Peyer's patch (tissue), 4 donors: Measurements from ENCODE around the gene CNTNAP2. TPM values are rescaled to one million over a fixed set of nuclear protein-coding genes. Genes with fewer than 3 reads are reported as not detected.

Experiments used
- DNase-seq, 3 donors: peaks; one replicate each; pipeline ENCODE4 v3.0.0-alpha.2; 2017 to 2019
- H3K27ac ChIP-seq, 4 donors: fragments of 200-600 bp; sonication (generic); one replicate each; pipeline ENCODE4 v1.5.1; 2016 to 2019
- H3K27me3 ChIP-seq, 2 donors: fragments of 200-600 bp; sonication (generic); one replicate each; pipeline ENCODE4 v1.5.1; 2019
- H3K36me3 ChIP-seq, 3 donors: fragments of 200-600 bp; sonication (generic); one replicate each; pipeline ENCODE4 v1.5.1; 2016 to 2019
- H3K4me1 ChIP-seq, 4 donors: fragments of 200-600 bp; sonication (generic); one replicate each; pipeline ENCODE4 v1.5.1; 2016 to 2019
- H3K4me3 ChIP-seq, 4 donors: fragments of 200-600 bp; sonication (generic); 1 replicate in 3 of 4; 2 replicates in 1 of 4; pipeline ENCODE4 v1.5.1; 2016 to 2019; ENCODE audit warnings: mild to moderate bottlenecking in 1 of 4
- H3K9me3 ChIP-seq, 4 donors: fragments of 200-600 bp; sonication (generic); one replicate each; pipeline ENCODE4 v1.5.1; 2016 to 2019; ENCODE audit warnings: mild to moderate bottlenecking in 1 of 4
- CTCF ChIP-seq, 6 experiments: fragments of 450-650 bp in 4 of 6; fragments of 200-600 bp in 2 of 6; sonication (generic) in 1 of 6; IDR thresholded peaks; one replicate each; pipeline ENCODE4 v1.5.1; 2017 to 2019; ENCODE audit warnings: antibody characterized with exemption in 6 of 6, mild to moderate bottlenecking in 3 of 6, moderate library complexity in 1 of 6
- POLR2A ChIP-seq, 2 donors: fragments of 450-650 bp; IDR thresholded peaks; one replicate each; pipeline ENCODE4 v1.5.1; 2017; ENCODE audit warnings: antibody characterized with exemption in 2 of 2, mild to moderate bottlenecking in 2 of 2, moderate library complexity in 2 of 2
- total RNA-seq, 4 donors: library from RNA; depleted of rRNA; stranded (reverse); fragments of >200 nt; gene quantifications; one replicate each; pipeline ENCODE4 v1.1.0, GENCODE V29; 2016

CNTNAP2 gene
- total RNA-seq, 4 donors from 2014 or later, result 1.5 to 4.9 (median 3.6) TPM

- Histone ChIP-seq H3K9me3 (no peaks in the 10 kb centered on the region), H3K27me3 (no peaks in the 10 kb centered on the region), H3K36me3 (no peaks in the 10 kb centered on the region), H3K4me1 (no peaks in the 10 kb centered on the region), H3K4me3 (no peak overlapping the region), H3K27ac (no peak overlapping the region)
- DNase-seq, result no peak
- no peak for TF ChIP-seq POLR2A (IDR thresholded peaks at IDR 0.05)
- TF ChIP-seq CTCF (IDR thresholded peaks at IDR 0.05), result no peak
Measured at GRCh38 chr7:146455091-146455655, 338.6 kb downstream of the CNTNAP2 start.

- H3K27ac ChIP-seq, result no peak overlapping the region
- no peaks in the 10 kb centered on the region for H3K36me3 ChIP-seq
- H3K4me1 ChIP-seq, result no peaks in the 10 kb centered on the region
- H3K9me3 ChIP-seq, result no peaks in the 10 kb centered on the region
- no peaks in the 10 kb centered on the region for H3K27me3 ChIP-seq
- TF ChIP-seq CTCF (IDR thresholded peaks at IDR 0.05) (no peak), POLR2A (IDR thresholded peaks at IDR 0.05) (no peak)
- no peak overlapping the region for H3K4me3 ChIP-seq
- no peak for DNase-seq
Measured at GRCh38 chr7:146479040-146479439, 362.4 kb downstream of the CNTNAP2 start.

GRCh38 chr7:146486519-146486918, 369.9 kb downstream of the CNTNAP2 start:
- Histone ChIP-seq H3K27ac (no peak overlapping the region), H3K27me3 (no peaks in the 10 kb centered on the region), H3K4me3 (no peak overlapping the region), H3K36me3 (no peaks in the 10 kb centered on the region), H3K9me3 (peaks cover 0 to 3% (median 0%) of the 10 kb centered on the region in 4 donors), H3K4me1 (no peaks in the 10 kb centered on the region)
- TF ChIP-seq POLR2A (IDR thresholded peaks at IDR 0.05) (no peak), CTCF (IDR thresholded peaks at IDR 0.05) (no peak)
- no peak for DNase-seq

GRCh38 chr7:146492017-146492416, 375.4 kb downstream of the CNTNAP2 start:
- H3K27me3 ChIP-seq, result no peaks in the 10 kb centered on the region
- no peak for TF ChIP-seq POLR2A (IDR thresholded peaks at IDR 0.05)
- no peak for TF ChIP-seq CTCF (IDR thresholded peaks at IDR 0.05)
- no peak for DNase-seq
- H3K9me3 ChIP-seq, result peaks cover 0 to 6% (median 0%) of the 10 kb centered on the region in 4 donors
- H3K36me3 ChIP-seq, result no peaks in the 10 kb centered on the region
- no peak overlapping the region for H3K4me3 ChIP-seq
- no peak overlapping the region for H3K27ac ChIP-seq
- no peaks in the 10 kb centered on the region for H3K4me1 ChIP-seq

- no peak for DNase-seq
- no peak overlapping the region for H3K27ac ChIP-seq
- H3K9me3 ChIP-seq, result peaks cover 0 to 3% (median 0%) of the 10 kb centered on the region in 4 donors
- no peaks in the 10 kb centered on the region for H3K36me3 ChIP-seq
- TF ChIP-seq CTCF (IDR thresholded peaks at IDR 0.05) (no peak), POLR2A (IDR thresholded peaks at IDR 0.05) (no peak)
- H3K27me3 ChIP-seq, result no peaks in the 10 kb centered on the region
- no peak overlapping the region for H3K4me3 ChIP-seq
- no peaks in the 10 kb centered on the region for H3K4me1 ChIP-seq
Measured at GRCh38 chr7:146494952-146495596, 378.5 kb downstream of the CNTNAP2 start.
